Measurements from ENCODE around the gene CHST11.

CHST11 gene

DNA sequence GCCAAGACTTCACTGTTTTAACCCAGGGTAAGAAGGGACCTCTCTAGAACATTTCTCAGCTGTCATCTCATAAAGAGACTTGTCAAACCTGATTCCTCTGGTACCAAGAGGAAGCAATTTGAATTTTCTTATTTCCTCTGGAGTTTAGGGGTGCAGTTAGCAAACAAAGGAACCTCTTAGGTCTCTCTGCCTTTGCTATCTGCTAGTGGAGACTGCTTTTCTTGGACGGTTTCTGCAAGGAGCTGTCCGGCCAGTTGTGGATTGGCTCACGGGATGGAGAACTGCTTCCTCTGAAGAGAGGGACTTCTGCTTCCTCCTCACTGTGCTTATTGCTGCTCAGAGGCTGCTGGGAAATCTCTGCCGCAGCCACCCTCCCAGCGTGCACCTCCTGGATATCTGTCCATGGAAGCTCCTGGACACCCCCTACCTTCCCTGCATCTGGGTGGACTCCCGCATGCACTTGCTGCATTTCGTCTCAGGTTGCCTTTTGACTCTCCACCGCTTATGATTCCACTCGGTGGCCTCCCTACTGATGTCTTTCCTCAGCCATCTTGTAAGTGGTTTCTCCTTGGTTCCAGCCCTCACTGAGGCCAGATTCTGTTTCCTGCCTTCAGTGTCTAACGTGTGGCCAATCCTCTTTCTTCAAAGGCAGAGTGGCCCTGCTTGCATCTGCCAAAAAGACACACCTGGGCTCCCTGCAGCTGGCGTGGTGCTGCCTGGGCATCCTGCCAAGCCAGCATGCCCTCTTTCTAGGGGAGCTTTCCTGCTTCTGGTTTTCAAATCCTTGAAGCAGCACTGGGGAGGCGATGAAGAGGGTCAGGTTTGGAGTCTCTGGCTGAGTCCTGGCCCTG is 187.3 kb downstream of the CHST11 start:
- H3K79me2 ChIP-seq (ENCODE audit: insufficient read depth, low read length), result peaks cover 98% of the 10 kb centered on the region
- H3K4me1 ChIP-seq (ENCODE audit: insufficient read depth, low read length), result peaks cover 47% of the 10 kb centered on the region
- H3K4me2 ChIP-seq (ENCODE audit: insufficient read depth, low read length), result peak overlapping the region; percentile 59
- DNase-seq (peak; percentile 93), ATAC-seq (ENCODE audit: insufficient read depth, low read depth) (peak; percentile 93)
- TF ChIP-seq EZH2 (IDR thresholded peaks at IDR 0.05; ENCODE audit: borderline replicate concordance, low read depth, low read length, severe bottlenecking), result no peak
- TF ChIP-seq, protein P1, sequence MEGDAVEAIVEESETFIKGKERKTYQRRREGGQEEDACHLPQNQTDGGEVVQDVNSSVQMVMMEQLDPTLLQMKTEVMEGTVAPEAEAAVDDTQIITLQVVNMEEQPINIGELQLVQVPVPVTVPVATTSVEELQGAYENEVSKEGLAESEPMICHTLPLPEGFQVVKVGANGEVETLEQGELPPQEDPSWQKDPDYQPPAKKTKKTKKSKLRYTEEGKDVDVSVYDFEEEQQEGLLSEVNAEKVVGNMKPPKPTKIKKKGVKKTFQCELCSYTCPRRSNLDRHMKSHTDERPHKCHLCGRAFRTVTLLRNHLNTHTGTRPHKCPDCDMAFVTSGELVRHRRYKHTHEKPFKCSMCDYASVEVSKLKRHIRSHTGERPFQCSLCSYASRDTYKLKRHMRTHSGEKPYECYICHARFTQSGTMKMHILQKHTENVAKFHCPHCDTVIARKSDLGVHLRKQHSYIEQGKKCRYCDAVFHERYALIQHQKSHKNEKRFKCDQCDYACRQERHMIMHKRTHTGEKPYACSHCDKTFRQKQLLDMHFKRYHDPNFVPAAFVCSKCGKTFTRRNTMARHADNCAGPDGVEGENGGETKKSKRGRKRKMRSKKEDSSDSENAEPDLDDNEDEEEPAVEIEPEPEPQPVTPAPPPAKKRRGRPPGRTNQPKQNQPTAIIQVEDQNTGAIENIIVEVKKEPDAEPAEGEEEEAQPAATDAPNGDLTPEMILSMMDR (IDR thresholded peaks at IDR 0.05; ENCODE audit: borderline replicate concordance, extremely low read depth, low read length, poor library complexity, severe bottlenecking), result no peak
- H3K9ac ChIP-seq (ENCODE audit: low read depth, low read length), result peak overlapping the region; percentile 36
- peak overlapping the region in 1 of 2 experiments; percentile 31; a peak in 2 of 4 replicates for H3K4me3 ChIP-seq (ENCODE audit: low read depth in 1 of 2, low read length in 2 of 2)
- H3K27ac ChIP-seq (ENCODE audit: low read length), result peak overlapping the region; percentile 86
- peaks cover 10% of the 10 kb centered on the region for H3K9me3 ChIP-seq (ENCODE audit: insufficient read depth, low read length, severe bottlenecking)
- H4K20me1 ChIP-seq (ENCODE audit: insufficient read depth, low read length), result peaks cover 71% of the 10 kb centered on the region
- H3K36me3 ChIP-seq (ENCODE audit: insufficient read depth, low read length), result peaks cover 49% of the 10 kb centered on the region
- no peak overlapping the region for H2AFZ ChIP-seq (ENCODE audit: low read depth, low read length)
- H3K27me3 ChIP-seq (ENCODE audit: insufficient read depth, low read length, poor library complexity), result no peaks in the 10 kb centered on the region

DNA sequence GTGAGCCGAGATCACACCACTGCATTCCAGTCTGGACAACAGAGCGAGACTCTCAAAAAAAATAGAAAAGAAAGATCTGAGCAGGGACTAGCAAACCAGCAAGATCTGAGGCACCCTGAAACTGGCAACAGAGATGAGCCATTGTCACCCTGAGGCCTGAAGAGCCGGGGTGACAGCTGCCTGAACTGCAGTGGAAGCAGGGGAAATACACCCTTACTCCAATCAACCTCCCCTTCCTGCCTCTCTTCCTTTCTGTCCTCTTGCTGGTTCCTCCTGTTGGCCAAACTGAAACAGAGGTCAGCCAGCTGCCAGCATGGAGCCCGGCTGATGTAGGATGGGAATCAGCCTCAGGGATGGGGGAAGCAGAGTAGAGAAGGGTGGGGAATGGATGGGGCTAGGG is 192.0 kb downstream of the CHST11 start:
- Histone ChIP-seq H2AFZ (ENCODE audit: low read depth, low read length) (no peak overlapping the region), H3K4me3 (ENCODE audit: low read depth in 1 of 2, low read length in 2 of 2) (no peak overlapping the region), H3K27me3 (ENCODE audit: insufficient read depth, low read length, poor library complexity) (no peaks in the 10 kb centered on the region), H3K4me1 (ENCODE audit: insufficient read depth, low read length) (peaks cover 14% of the 10 kb centered on the region), H3K4me2 (ENCODE audit: insufficient read depth, low read length) (no peak overlapping the region), H3K9me3 (ENCODE audit: insufficient read depth, low read length, severe bottlenecking) (no peaks in the 10 kb centered on the region), H4K20me1 (ENCODE audit: insufficient read depth, low read length) (peaks cover 91% of the 10 kb centered on the region), H3K9ac (ENCODE audit: low read depth, low read length) (no peak overlapping the region), H3K27ac (ENCODE audit: low read length) (peak overlapping the region; percentile 24; the same call in 1 of the 2 replicates), H3K79me2 (ENCODE audit: insufficient read depth, low read length) (peaks cover 99% of the 10 kb centered on the region), H3K36me3 (ENCODE audit: insufficient read depth, low read length) (peaks cover 62% of the 10 kb centered on the region)
- no peak for TF ChIP-seq EZH2 (IDR thresholded peaks at IDR 0.05; ENCODE audit: borderline replicate concordance, low read depth, low read length, severe bottlenecking)
- TF ChIP-seq, protein P1 (IDR thresholded peaks at IDR 0.05; ENCODE audit: borderline replicate concordance, extremely low read depth, low read length, poor library complexity, severe bottlenecking), result no peak
- ATAC-seq (ENCODE audit: insufficient read depth, low read depth) (no peak), DNase-seq (no peak)

DNA sequence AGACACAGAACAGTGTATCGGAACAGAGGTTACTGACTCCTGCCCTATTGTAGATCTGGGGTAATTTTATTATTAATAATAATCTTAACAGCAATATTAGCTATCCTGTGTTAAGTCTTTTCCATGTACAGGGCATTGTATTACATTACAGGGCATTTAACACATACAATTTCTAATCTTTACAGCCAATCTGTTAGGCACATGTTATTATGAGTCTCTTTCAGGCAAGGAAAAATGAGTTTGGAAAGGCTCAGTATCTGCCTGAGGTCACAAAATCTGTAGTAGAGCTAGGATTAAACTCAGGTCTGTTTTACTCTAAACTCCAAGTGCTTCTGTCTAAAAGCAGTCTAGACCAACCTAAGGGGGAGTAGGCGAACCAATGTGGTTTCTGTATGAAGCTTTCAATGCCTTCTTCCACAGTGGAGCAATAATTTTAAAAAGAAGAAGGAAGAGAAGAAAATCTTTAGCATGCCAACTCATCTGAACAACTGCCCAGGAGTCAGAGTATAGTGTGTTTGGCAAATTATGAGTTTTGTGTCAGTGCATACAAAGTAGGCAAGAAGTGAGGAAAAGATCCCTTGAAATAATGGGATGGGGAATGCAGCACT is 192.6 kb downstream of the CHST11 start:
- Histone ChIP-seq H4K20me1 (ENCODE audit: insufficient read depth, low read length) (peaks cover 91% of the 10 kb centered on the region), H3K9me3 (ENCODE audit: insufficient read depth, low read length, severe bottlenecking) (no peaks in the 10 kb centered on the region)
- no peak for DNase-seq

More for the DNA sequence above, 192.6 kb downstream of the CHST11 start:
- peak overlapping the region; percentile 11; the same call in 1 of the 2 replicates for H3K27ac ChIP-seq (ENCODE audit: low read length)
- no peaks in the 10 kb centered on the region for H3K27me3 ChIP-seq (ENCODE audit: insufficient read depth, low read length, poor library complexity)
- no peak for TF ChIP-seq EZH2 (IDR thresholded peaks at IDR 0.05; ENCODE audit: borderline replicate concordance, low read depth, low read length, severe bottlenecking)
- TF ChIP-seq, protein P1 (IDR thresholded peaks at IDR 0.05; ENCODE audit: borderline replicate concordance, extremely low read depth, low read length, poor library complexity, severe bottlenecking), result no peak
- H3K36me3 ChIP-seq (ENCODE audit: insufficient read depth, low read length), result peaks cover 64% of the 10 kb centered on the region
- ATAC-seq (ENCODE audit: insufficient read depth, low read depth), result no peak
- no peak overlapping the region for H3K4me2 ChIP-seq (ENCODE audit: insufficient read depth, low read length)
- H3K4me3 ChIP-seq (ENCODE audit: low read depth in 1 of 2, low read length in 2 of 2), result no peak overlapping the region
- H2AFZ ChIP-seq (ENCODE audit: low read depth, low read length), result no peak overlapping the region
- H3K4me1 ChIP-seq (ENCODE audit: insufficient read depth, low read length), result peaks cover 8% of the 10 kb centered on the region
- peaks cover 99% of the 10 kb centered on the region for H3K79me2 ChIP-seq (ENCODE audit: insufficient read depth, low read length)
- H3K9ac ChIP-seq (ENCODE audit: low read depth, low read length), result no peak overlapping the region

All from DND-41 (cell line).